Endometrium (tissue), 2 donors: ENCODE results near the gene TTC39B.
"Not testable (repeated sequence)": the region's sequence is repeated elsewhere in the genome, so short reads cannot be mapped to it uniquely, and the experiment has no call there.

Experiments
- FAIRE-seq: peaks from 2 replicates; lab custom pipeline; 2012; peaks lifted over from hg19 to GRCh38; lab: Jason Lieb, UNC
- donor health status: control.
- donor health status: control.

The TTC39B gene

DNA sequence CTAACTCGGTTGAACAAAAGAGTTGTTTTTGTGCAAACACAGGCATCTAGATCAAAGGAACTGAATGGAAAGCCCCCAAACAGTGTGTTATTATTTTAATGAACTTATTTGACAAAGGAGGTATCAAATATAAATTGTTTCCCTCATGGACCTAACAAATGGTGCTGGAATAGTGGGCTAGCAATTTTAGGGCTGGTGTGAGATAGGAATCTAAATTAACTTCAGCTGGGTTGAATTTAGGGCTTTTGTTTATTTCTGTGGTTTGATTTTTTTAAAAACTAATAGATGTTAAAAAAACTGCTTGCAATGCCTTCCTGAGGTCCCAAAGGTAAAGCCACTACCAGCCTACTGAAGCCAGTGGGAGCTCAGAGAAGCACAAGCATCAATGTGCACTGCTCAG is 42.1 kb downstream of the TTC39B start:
- peak; percentile 12 for FAIRE-seq

DNA sequence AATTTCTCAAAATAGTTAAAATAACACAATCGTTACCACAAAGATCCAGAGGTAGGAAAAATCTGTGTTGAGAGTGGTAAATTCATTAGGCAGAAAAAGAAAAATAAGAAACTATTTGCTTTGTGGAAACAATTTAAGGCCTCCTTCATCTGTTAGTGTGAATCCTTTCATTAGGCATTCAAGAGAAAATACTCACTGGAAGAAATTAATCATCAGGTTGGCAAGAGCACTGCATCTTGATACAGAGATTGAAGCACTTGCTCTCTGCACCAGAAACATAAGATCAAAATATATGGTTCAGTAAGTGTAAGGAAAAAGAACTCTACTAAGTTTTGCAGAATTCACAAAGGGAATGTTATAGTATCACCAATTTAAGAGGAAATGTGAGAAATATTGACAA is 44.4 kb downstream of the TTC39B start:
- peak; percentile 89 for FAIRE-seq

DNA sequence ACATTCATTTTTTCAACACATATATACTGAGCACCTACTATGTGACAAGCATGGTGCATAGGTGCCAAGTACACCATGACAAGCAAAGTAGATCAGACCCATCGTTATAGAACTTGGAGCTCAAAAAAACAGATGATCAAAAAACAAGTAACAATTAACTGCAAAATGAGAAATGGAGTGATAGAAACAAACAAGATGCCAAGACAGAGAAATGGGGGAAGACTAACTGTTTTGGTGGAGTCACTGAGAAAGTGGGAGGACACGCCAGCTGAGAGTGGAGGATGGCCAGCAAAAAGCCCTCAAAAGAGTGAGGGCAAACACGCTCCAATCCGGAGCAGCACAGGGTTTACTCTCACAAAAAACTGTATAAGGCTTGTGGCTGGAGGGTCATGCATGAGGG is 50.6 kb downstream of the TTC39B start:
- no peak for FAIRE-seq

DNA sequence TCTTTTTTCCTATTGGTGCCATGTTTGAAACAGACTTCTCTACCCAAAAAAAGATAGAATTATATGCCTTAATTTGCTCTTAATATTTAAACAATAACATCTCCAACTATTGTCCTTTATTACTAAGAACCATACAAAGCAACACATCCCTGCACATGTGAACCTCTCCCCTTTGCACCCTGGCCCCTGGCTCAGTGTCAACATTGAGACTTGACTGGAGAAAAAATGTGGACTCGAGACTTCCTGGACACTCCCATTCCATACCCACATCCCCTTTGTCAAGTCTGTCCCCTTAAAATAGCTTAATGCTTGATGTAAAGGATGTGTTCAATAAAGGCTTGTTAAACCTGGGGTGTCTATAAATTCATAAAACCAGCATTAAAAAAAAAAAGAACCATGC is 53.2 kb downstream of the TTC39B start:
- no peak for FAIRE-seq

DNA sequence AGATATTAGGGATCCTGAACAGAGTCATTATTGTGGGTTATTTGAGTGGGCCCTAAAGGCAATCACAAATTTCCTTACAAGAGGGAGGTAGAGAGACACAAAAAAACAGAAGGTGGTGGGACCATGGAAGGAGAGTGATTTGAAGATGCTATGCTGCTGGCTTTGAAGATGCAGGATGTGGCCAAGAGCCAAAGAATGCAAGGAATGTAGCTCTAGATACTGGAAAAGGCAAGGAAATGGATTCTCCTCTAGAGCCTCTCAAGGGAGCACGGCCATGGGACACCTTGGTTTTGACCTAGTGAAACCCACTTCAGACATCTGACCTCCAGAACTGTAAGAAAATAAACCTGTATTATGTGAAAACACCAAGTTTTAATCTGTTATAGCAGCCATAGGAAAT is 53.8 kb downstream of the TTC39B start:
- no peak for FAIRE-seq

DNA sequence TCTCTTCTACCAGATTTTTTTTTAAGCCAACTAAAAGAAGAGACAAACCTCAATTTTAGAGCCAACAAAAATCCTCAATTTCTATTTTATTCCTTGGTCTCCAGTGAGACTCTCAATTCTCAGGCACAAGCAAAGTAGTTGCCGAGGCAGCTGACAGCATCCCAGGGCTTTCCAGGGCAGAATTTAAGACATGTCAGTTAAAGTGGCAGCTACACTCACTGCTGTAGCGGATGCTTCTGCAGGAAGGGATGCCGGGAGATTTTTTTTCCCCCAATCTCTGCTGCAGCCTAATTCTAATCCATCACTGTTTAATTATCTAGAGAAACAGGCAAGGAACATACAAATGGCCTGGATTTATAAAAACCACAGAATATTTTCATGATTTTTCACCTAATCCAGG is 57.0 kb downstream of the TTC39B start:
- no peak for FAIRE-seq

DNA sequence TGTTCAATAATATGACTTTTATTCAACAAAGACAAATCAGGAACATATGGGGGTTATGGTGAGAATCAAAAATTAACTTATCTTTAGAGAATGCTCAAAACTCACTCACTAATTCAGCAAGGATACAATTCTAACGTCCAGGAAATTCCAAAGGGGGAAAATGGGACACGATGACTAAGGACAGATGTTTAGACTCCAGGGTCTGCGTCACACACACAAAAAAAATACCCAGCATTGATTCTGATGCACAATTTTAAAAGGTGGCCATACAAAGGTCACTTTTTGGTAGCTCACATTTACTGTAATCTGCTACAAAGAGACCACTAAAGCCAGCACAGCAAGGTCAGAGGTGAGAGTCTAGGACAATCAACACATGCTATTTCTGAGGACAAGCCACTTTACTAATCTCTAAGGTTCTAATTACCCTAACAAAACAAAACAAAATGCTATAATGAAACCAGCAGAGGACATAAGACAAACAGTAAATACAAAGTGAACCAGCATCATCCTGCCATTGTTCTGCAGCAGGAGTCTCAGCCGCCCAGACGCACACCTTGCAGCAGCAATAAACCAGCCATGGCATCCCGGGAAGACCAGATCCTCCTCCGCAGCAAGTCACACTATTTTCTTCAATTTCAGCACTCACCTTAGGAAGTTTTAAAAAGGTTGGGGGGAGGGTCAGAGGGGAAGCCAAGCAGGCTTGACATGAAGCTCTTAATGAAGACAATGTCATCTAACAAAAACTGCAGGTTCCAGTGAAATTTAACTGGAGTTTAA is 57.8 kb downstream of the TTC39B start:
- FAIRE-seq, result no peak

DNA sequence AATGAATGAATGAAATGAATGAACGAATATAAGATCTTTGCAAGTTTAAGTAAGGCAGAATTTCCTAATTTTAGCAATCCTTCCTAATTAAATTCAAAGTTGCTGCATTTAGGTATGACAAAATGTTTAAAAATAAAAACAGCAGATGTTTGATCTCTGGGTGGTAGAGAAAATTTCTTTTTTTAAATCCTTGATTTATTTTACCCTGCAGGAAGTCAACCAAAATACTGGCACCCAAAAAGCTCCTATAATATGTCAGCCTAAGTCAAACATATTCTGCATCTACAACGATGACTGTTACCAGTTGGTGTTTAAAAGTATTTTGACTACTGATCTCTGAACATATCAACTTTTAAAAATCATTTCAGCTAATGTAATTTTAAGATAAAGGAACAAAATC is 58.4 kb downstream of the TTC39B start:
- FAIRE-seq, result no peak

DNA sequence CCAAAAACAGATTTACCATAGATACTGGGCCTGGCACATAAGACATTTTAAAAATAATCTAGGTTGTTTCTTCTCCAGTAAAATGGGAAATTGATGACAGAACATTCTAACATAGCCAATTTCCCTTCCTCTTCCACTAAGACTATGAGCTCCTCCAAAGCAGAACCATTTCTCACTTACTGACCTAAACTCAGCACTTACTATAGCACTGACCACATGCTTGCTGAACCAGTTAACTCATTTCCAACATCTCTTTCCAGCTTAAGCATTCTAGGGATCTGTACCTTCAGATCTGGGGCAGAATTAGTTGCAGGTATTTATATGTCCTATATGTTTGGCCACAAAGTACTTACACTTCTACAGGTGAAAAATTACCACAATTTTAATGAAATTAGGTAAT is 58.9 kb downstream of the TTC39B start:
- no peak for FAIRE-seq

DNA sequence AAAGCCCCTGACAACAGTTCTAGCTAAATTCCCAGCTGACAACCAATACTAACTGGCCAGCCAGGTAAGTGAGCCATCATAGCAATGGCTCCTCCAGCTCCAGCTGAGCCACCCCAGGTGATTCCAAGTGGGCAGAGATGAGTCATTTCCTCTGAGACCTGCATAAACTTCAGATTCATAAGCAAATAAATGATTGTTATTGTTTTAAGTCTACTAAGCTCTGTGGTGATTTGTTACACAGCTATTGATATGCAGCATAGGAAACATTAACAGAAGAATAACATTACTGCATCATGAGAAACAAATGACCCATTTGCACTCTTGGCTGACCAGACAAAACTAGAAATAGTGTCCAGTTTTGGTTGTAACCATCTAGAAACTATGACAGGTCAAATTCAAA is 60.3 kb downstream of the TTC39B start:
- FAIRE-seq, result no peak

DNA sequence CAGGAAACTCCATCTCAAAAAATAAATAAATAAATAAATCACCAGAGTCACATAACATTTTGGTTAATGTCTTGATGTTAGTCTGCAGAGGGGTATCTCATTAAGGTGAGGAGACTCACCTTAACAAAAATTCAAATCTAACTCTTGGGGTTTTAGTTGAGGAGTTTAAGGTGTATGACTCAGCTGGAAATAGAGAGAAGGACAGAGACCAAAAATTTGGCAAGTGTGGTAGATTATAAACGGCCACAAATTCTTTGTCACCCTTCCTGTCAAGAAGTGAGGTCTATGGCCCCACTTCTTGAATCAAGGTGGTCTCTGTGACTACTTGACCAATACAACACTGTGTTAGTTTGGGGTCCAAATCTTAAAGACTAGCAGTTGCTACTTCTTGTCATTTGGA is 60.8 kb downstream of the TTC39B start:
- no peak for FAIRE-seq

DNA sequence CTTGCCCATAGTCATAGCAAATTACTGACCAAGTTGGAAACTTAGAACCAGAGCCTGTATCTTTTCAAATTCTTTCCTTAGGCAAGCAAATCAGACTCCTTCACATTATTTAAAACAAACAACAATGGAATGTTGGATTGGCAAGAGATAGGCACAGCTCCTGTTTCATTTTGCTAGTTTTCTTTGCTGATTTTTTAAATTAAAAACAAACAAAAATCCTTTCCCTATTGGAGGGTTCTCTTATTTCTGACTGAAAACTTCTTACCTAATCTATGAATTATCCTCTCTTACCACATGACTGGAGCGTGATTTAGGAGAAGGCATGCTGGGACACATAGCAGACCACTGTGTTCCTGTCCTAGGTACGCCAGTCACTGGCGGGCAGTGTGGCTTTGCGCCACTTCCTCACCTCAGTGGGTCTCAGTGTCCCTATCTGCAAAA is 63.0 kb downstream of the TTC39B start:
- FAIRE-seq, result peak; percentile 68

DNA sequence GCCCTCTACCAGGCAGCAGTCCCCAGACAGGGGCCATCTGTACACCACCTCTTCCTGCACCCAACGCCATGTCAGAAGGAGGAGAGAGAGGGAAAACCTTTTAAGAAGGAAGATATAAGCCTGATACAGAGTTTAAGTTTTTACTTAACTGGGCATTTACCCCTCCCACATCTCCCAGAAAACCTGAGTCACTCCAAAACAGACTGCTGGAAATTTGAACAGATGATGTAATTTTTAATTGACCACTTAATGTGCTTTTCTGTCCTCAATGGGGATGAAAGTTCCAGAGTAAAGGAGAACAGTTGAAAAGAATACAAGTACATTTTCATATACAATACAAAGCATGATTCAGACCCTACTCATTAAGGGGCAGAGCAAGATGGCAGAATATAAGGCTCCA is 63.9 kb downstream of the TTC39B start:
- FAIRE-seq, result no peak

DNA sequence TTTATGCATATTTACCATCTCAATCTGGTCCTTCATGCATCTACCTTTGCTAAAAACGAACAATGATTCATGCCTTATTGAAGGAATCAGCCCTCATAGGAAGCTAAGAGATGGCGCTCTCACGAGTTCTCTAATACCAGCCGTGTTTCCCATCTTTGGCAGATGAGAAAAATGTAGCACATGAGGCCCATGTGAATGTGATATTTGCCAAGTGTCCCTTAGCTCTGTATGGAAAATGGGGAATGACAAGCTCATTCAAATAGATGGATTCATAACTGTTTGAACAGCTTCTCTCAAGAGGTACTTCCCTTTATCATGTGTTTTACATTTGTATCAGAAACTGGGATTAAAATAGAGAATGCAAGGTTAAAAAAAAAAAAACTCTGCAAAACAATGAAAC is 66.1 kb downstream of the TTC39B start:
- FAIRE-seq, result no peak

DNA sequence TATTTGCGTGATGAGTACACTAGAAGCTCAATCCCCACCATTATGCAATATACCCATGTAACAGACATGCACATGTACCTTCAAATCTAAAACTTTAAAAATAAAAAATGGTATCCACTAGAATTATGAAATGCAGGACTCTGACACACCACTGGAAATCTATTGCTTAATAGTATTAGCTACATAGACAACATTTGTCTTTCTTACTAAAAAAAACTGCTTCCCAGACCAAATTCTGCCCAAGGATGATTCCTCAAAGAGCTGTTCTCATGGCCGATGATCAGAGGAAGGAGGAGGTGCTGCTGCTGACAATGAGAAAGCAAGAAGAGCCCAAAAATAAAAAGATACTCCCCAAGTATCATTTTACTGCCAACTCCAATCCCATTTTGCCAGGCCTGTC is 67.2 kb downstream of the TTC39B start:
- FAIRE-seq, result no peak

DNA sequence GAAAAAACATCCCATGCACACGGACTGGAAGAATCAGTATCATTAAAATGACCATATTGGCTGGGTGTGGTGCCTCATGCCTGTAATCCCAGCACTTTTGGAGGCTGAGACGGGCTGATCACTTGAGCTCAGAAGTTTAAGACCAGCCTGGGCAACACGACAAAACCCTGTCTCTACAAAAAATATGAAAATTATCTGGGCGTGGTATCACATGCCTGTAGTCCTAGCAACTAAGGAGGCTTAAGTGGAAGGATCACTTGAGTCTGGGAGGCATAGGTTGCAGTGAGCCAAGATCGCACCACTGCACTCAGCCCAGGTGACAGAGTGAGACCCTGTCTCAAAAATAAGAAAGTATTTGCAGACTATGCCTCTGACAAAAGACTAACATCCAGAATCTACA is 68.4 kb downstream of the TTC39B start:
- no peak for FAIRE-seq

DNA sequence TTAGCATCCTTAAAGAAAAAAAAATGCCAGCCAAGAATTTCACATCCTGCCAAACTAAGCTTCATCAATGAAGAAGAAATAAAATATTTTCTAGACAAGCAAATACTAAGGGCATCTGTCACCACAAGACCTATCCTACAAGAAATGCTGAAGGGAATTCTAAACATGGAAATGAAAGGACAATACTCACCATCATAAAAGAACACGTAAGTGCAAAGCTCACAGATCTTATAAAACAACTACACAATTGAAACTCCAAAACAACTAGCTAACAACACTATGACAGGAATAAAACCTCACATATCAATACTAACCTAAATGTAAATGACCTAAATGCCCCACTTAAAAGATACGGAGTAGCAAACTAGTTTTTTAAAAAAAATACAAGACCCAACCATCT is 71.4 kb downstream of the TTC39B start:
- no peak for FAIRE-seq

DNA sequence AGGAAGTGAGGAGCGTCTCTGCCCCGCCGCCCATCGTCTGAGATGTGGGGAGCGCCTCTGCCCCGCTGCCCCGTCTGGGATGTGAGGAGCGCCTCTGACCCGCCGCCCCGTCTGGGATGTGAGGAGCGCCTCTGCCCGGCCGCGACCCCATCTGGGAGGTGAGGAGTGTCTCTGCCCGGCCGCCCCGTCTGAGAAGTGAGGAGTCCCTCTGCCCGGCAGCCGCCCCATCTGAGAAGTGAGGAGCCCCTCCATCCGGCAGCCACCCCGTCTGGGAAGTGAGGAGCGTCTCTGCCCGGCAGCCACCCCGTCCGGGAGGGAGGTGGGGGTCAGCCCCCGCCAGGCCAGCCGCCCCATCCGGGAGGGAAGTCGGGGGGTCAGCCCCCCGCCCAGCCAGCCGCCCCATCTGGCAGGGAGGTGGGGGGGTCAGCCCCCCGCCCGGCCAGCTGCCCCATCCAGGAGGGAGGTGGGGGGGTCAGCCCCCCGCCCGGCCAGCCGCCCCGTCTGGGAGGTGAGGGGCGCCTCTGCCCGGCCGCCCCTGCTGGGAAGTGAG is 73.0 kb downstream of the TTC39B start:
- FAIRE-seq, result not testable (repeated sequence)

DNA sequence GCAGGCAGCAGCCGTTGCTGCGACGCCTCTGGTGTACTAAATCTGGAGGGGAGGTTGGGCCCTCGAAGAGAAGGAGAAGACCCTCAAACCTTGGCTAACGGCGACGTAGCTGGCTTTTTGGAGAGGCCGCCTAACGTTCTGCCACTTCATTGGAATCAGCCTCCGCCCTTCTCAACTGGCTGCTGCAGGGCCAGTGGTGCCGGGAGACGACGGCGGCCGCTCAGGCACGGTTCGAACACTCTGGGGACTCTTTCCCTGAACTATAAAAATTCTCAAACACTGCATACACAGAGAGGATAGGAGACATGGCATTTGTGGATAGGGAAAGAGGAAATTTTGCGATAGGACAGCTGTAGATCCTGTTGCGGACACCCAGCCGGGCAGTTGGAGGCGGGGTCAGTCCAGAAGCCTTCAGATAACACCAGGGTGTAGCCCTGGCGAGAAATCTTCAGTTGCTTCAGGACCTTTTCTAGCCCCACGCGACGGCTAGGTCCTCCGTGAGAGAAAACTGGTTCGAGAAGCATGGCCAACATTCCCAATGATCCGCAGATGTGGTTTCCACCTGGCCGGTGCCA is 74.2 kb downstream of the TTC39B start:
- FAIRE-seq, result not testable (repeated sequence)

DNA sequence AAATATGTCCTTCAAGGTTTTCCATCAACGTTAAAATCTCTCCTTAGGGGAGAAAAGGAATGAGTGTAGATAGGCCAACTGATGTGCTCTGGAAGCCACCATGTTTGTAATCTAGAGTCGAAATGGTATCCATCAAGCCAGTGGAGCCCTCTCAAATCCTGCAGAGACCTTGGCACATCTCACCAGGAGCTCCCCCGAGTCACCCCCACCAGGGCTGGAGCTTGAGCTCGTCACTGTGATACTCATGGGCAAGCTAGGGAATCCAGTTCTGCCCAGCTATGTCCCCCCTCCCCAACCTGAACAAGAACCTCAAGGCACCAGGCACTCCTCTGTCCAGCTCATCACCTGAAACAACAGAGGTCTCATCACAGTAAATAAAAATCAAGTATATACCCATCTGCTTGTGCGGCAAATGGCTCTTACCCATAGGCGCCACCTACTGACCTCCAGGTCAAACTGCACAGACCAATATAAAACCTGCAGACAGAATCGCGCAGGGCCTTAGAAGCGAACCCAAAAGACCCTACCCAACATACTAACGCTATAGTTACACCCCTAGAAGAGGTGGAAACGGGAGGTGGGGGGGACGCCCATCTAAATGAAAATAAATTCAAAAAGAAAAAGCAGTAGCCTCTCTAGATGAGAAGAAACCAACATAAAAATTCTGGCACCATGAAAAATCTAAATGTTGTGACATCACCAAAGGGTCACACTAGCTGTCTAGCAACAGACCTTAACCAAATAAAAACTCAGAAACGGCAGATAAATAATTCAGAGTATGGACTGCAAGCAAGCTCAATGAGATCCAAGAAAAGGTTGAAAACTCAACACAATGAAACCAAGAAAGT is 75.0 kb downstream of the TTC39B start:
- FAIRE-seq, result no peak

DNA sequence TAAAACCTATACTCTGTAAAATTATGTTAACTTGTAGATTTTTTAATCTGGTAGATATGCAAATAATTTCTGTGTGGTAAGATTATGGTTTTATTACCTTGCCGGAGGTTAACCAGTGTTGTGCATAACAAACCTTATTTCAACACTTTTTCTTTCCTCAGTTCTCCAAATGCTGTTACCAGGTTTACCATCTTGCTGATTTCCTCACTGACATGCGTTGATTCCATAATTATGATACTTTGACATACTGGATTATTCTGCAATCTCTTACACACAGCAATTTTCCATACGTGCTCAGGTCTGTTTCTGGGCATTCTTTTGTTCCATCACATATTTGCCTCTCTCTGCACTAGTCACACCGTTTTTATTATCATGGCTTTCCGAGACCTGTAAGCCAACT is 77.6 kb downstream of the TTC39B start:
- no peak for FAIRE-seq

DNA sequence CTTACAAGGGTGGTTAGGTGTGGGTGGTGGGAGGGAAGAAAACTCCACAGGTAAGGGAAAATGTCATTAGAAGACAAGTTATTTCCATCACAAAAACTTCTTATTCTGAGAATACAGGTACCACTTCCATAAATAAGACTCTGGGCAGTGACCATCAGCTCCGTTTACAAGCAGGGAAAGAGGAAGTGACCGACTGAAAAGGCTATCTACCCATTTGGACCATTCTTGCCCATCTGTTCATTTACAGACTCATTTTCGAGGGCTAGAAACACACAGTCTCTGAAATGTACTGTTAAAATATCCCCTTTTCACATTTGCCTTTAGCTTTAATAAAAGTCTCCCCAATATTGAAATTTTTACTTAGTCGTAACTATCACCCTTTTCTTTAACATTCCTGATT is 79.5 kb downstream of the TTC39B start:
- no peak for FAIRE-seq

DNA sequence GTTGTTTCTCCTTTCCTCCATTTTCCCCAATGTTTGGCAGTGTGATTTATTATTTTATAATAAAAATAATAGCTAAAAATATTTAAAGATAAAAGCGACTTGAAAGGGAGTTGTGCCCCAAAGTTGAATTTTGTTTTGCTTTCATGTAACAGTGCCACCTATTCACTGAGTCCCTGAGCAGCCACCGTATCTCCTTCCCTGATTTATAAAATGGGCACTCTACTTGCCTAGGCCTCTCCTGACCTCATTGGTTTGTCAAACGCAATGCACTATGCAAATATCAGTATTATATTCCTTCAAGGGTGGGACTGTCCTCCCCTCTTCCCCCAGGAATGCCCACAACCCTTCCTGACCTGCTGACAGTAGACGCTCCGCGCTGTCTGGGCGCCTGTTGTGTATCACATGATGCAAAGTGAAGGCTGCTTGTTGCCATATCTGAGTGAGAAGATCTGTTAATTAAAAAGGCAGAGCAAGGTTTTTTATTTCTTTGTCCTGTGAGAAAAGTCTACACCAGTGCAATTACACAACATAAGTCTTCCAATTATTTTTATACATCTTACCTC is 81.4 kb downstream of the TTC39B start:
- no peak for FAIRE-seq
